Heart left ventricle (tissue), 13 donors: ENCODE data around the gene LIF.

ENCODE experiments used
- CTCF ChIP-seq, 12 donors: fragments of 200-600 bp; sonication (generic) in 4 of 12; IDR thresholded peaks; one replicate each; pipeline versions ENCODE4 v1.5.0 to v1.8.0; 2018 to 2022; ENCODE audit warnings: antibody characterized with exemption in 12 of 12, mild to moderate bottlenecking in 5 of 12
- POLR2A ChIP-seq, 2 donors: fragments of 450-650 bp; IDR thresholded peaks; one replicate each; pipeline ENCODE4 v1.6.1; 2017; ENCODE audit warnings: antibody characterized with exemption in 2 of 2, mild to moderate bottlenecking in 2 of 2, moderate library complexity in 2 of 2
- donor health status: ischemic (EF 13 %, LVEDD 7.1; RV severe dilation, severe dysfunction).
- donor health status: DM: no; HTN: yes; CAD: no.
- donor health status: DM: no; HTN: no; CAD: no.
- donor health status: ischemic (EF 25% LVEDD 6.9; RV normal size, moderate dysfunction).
- donor health status: ischemic (EF 25% LVEDD 5.7; RV mildly dilated, moderate dysfunction).
- donor health status: ischemic (EF 35%, LVEDD 5.7; RV mildly dilated, moderate dysfunction).
- donor health status: nonischemic (EF 11% LVEDD 7.7; RV severe dilation, severe dysfunction).
- donor health status: DM: yes; HTN: yes; CAD: no.
- donor health status: PGD.
- donor health status: ischemic (EF 29% LVEDD 5.4; RV normal size, mild dysfunction).
- donor health status: nonischemic (EF 23%, LVEDD 6.1; RV moderate dilation, normal function).

DNA sequence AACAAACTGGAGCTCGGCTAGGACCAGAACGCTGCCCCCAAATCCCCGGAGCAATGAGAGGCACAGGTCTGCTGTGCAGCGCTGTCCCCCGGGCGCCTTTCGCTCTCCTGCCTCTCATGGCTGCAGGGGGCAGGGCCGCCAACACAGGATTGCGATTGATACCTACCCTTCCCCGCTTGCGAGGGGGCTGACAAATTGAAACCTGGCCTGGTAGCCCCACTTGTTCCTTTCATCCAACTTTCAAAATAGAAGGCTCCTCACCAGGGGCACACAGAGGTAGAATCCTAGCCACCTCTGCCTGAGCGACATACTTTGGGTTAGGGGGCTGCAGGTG is 43.4 kb upstream of the LIF start:
- TF ChIP-seq CTCF (IDR thresholded peaks at IDR 0.05) (no peak), POLR2A (IDR thresholded peaks at IDR 0.05) (no peak)
